ENCODE measurements around the gene STEEP1. TPM values are rescaled to one million over a fixed set of nuclear protein-coding genes. Genes with fewer than 3 reads are reported as not detected.
"Not testable (repeated sequence)": the region's sequence is repeated elsewhere in the genome, so short reads cannot be mapped to it uniquely, and the experiment has no call there.

STEEP1 gene
- total RNA-seq, 1 donor from 2014 or later, result 34.3 TPM

- DNase-seq, result no peak
Observed at GRCh38 chrX:119529345-119530276, 35.6 kb downstream of the STEEP1 start.

- no peak for DNase-seq
Observed at GRCh38 chrX:119523664-119524184, 41.5 kb downstream of the STEEP1 start.

GRCh38 chrX:119521246-119521645, 44.0 kb downstream of the STEEP1 start:
- no peak for DNase-seq

GRCh38 chrX:119518371-119518770, 46.8 kb downstream of the STEEP1 start:
- no peak for DNase-seq

- DNase-seq, result peak; percentile 25
Observed at GRCh38 chrX:119516157-119516702, 49.0 kb downstream of the STEEP1 start.

GRCh38 chrX:119512146-119512800, 52.9 kb downstream of the STEEP1 start:
- no peak for DNase-seq

GRCh38 chrX:119507206-119507605, 58.0 kb downstream of the STEEP1 start:
- no peak for DNase-seq

- no peak for DNase-seq
Observed at GRCh38 chrX:119505945-119506344, 59.3 kb downstream of the STEEP1 start.

- DNase-seq, result not testable (repeated sequence)
Observed at GRCh38 chrX:119505145-119505544, 60.1 kb downstream of the STEEP1 start.

- DNase-seq, result no peak
Observed at GRCh38 chrX:119503484-119503861, 61.7 kb downstream of the STEEP1 start.

GRCh38 chrX:119502727-119503483, 62.3 kb downstream of the STEEP1 start:
- no peak for DNase-seq

GRCh38 chrX:119501511-119502148, 63.6 kb downstream of the STEEP1 start:
- DNase-seq, result no peak

- no peak for DNase-seq
Observed at GRCh38 chrX:119500061-119500800, 65.0 kb downstream of the STEEP1 start.

GRCh38 chrX:119497185-119497584, 68.0 kb downstream of the STEEP1 start:
- DNase-seq, result no peak

- DNase-seq, result no peak
Observed at GRCh38 chrX:119495734-119496726, 69.2 kb downstream of the STEEP1 start.

- not testable (repeated sequence) for DNase-seq
Observed at GRCh38 chrX:119493851-119494495, 71.2 kb downstream of the STEEP1 start.

- no peak for DNase-seq
Observed at GRCh38 chrX:119492463-119492862, 72.7 kb downstream of the STEEP1 start.

GRCh38 chrX:119489212-119490074, 75.8 kb downstream of the STEEP1 start:
- no peak for DNase-seq
